ENCODE data around the gene SNX8.

GRCh38 chr7:2232766-2233520, 81.3 kb downstream of the SNX8 start, which contains the start of gene MAD1L1:
- TF ChIP-seq CTCF (IDR thresholded peaks at IDR 0.05; ENCODE audit: low read depth, low read length, missing input control) (no peak), MAX (IDR thresholded peaks at IDR 0.05) (no peak), TAF1 (conservative IDR thresholded peaks at IDR 0.05) (no peak), ATF3 (IDR thresholded peaks at IDR 0.05) (no peak), ZBTB33 (IDR thresholded peaks at IDR 0.05) (peak; percentile 99), GABPA (IDR thresholded peaks at IDR 0.05 in 1 of 2, conservative IDR thresholded peaks at IDR 0.05 in 1 of 2) (peak in 1 of 2 donors; percentile 74), RAD21 (IDR thresholded peaks at IDR 0.05) (peak in 1 of 2 donors; percentile 8), REST (IDR thresholded peaks at IDR 0.05) (no peak), HNF4A (conservative IDR thresholded peaks at IDR 0.05) (no peak), FOXA2 (IDR thresholded peaks at IDR 0.05) (no peak)

Data from liver (tissue), 3 donors.